ENCODE results near the gene C10orf67. TPM values are rescaled to one million over a fixed set of nuclear protein-coding genes. Genes with fewer than 3 reads are reported as not detected.
"Not testable (repeated sequence)": the region's sequence is repeated elsewhere in the genome, so short reads cannot be mapped to it uniquely, and the experiment has no call there.

The C10orf67 gene
- total RNA-seq, 1 donor from 2014 or later = not detected

- no peaks in the 10 kb centered on the region for H3K36me3 ChIP-seq
- no peaks in the 10 kb centered on the region for H3K9me3 ChIP-seq
- no peak for DNase-seq (ENCODE audit: extremely low spot score in 2 of 2)
- no peaks in the 10 kb centered on the region for H3K27me3 ChIP-seq
- no peak overlapping the region for H3K4me3 ChIP-seq
- TF ChIP-seq POLR2A (IDR thresholded peaks at IDR 0.05) (no peak), POLR2AphosphoS5 (IDR thresholded peaks at IDR 0.05; ENCODE audit: insufficient read depth in 1 of 2, low read depth in 1 of 2) (no peak)
- TF ChIP-seq, protein P1, sequence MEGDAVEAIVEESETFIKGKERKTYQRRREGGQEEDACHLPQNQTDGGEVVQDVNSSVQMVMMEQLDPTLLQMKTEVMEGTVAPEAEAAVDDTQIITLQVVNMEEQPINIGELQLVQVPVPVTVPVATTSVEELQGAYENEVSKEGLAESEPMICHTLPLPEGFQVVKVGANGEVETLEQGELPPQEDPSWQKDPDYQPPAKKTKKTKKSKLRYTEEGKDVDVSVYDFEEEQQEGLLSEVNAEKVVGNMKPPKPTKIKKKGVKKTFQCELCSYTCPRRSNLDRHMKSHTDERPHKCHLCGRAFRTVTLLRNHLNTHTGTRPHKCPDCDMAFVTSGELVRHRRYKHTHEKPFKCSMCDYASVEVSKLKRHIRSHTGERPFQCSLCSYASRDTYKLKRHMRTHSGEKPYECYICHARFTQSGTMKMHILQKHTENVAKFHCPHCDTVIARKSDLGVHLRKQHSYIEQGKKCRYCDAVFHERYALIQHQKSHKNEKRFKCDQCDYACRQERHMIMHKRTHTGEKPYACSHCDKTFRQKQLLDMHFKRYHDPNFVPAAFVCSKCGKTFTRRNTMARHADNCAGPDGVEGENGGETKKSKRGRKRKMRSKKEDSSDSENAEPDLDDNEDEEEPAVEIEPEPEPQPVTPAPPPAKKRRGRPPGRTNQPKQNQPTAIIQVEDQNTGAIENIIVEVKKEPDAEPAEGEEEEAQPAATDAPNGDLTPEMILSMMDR (IDR thresholded peaks at IDR 0.05) = no peak
- H3K27ac ChIP-seq = no peak overlapping the region
- intact Hi-C loops (cut with DNase I) = loop anchor here (5.0 kb wide), 1 partner anchor 211 kb away; no protein-coding TSS in a partner anchor
- H3K4me1 ChIP-seq = no peaks in the 10 kb centered on the region
Observed at GRCh38 chr10:23316406-23316805, 28.2 kb downstream of the C10orf67 start.

- Histone ChIP-seq H3K27ac (no peak overlapping the region), H3K36me3 (no peaks in the 10 kb centered on the region), H3K4me3 (no peak overlapping the region), H3K4me1 (peaks cover under 1% of the 10 kb centered on the region), H3K9me3 (no peaks in the 10 kb centered on the region), H3K27me3 (no peaks in the 10 kb centered on the region)
- intact Hi-C loops (cut with DNase I) = loop anchor here (5.0 kb wide), 1 partner anchor 211 kb away; no protein-coding TSS in a partner anchor
- TF ChIP-seq, protein P1 (IDR thresholded peaks at IDR 0.05) = no peak
- TF ChIP-seq POLR2AphosphoS5 (IDR thresholded peaks at IDR 0.05; ENCODE audit: insufficient read depth in 1 of 2, low read depth in 1 of 2) = no peak
- no peak for TF ChIP-seq POLR2A (IDR thresholded peaks at IDR 0.05)
- no peak for DNase-seq (ENCODE audit: extremely low spot score in 2 of 2)
Observed at GRCh38 chr10:23315966-23316365, 28.6 kb downstream of the C10orf67 start.

DNA sequence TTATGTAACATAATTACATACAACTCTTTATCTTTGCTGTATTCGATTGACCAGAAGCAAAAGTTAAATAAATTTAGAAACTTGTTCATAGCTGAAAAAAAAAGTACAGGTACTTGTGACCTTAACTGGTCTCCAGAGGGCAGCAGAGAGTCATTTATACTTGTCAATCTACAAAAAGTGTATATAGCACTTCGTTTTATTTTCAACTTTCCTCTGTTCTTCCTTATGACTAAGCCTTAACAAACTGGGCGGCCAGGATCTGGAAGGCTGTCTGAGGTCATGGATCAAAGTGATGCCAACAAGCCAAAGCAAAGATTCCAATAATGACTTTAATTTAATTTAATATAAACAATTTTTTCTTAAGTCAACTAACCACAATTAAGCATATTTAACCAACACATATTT, 29.8 kb downstream of the C10orf67 start:
- Histone ChIP-seq H3K27ac (no peak overlapping the region), H3K4me1 (peaks cover 8% of the 10 kb centered on the region), H3K27me3 (no peaks in the 10 kb centered on the region), H3K9me3 (no peaks in the 10 kb centered on the region), H3K36me3 (no peaks in the 10 kb centered on the region), H3K4me3 (no peak overlapping the region)
- no peak for DNase-seq (ENCODE audit: extremely low spot score in 2 of 2)
- TF ChIP-seq, protein P1 (IDR thresholded peaks at IDR 0.05) = peak; percentile 42 to 62 (median 60)
- no peak for TF ChIP-seq POLR2AphosphoS5 (IDR thresholded peaks at IDR 0.05; ENCODE audit: insufficient read depth in 1 of 2, low read depth in 1 of 2)
- intact Hi-C loops (cut with DNase I) = loop anchor here (5.0 kb wide), 1 partner anchor 212 kb away; no protein-coding TSS in a partner anchor

DNA sequence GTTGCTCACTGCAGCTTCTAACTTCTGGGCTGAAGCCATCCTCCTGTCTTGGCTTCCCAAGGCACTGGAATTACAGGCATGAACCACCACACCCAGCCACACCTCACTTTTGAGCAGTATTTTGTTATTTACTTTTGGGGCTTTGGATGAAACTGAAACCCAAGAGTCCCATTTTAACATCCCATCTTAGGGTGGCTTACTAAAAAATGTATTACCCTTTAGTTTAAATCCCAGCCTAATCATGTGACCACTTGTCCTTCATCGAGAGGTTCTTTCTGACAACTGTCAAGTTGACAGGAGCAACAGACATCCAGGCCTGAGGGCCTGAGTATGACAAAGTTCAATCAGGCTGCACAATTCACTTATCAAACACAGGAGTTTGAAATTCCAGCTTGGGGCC, 33.6 kb downstream of the C10orf67 start:
- TF ChIP-seq, protein P1 (IDR thresholded peaks at IDR 0.05) = no peak
- no peak for TF ChIP-seq POLR2A (IDR thresholded peaks at IDR 0.05)
- TF ChIP-seq POLR2AphosphoS5 (IDR thresholded peaks at IDR 0.05; ENCODE audit: insufficient read depth in 1 of 2, low read depth in 1 of 2) = no peak
- intact Hi-C loops (cut with DNase I) = no loop called here
- Histone ChIP-seq H3K27me3 (no peaks in the 10 kb centered on the region), H3K27ac (no peak overlapping the region), H3K36me3 (no peaks in the 10 kb centered on the region), H3K9me3 (no peaks in the 10 kb centered on the region), H3K4me3 (no peak overlapping the region), H3K4me1 (peaks cover 8% of the 10 kb centered on the region)
- no peak for DNase-seq (ENCODE audit: extremely low spot score in 2 of 2)

DNA sequence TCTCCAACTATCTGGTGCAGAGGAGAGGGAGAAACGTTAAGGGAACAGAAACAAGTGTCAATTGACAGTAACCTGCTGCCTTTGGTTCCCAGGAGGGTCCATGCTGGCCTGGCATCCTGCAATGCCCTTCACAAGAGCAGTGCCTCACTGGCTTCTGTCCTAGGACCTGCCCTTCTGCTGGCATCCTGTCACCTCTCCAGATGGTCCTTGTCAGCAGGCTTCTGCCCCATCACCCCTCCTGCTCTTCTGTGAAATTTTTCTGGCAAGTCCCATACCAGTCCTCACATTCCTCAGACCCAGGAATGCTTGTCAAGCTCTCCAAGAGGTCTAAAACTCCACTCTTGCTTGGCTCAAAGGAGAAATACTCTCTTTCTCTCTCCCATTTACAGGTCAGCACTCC, 34.2 kb downstream of the C10orf67 start:
- H3K9me3 ChIP-seq = no peaks in the 10 kb centered on the region
- no peak for TF ChIP-seq POLR2AphosphoS5 (IDR thresholded peaks at IDR 0.05; ENCODE audit: insufficient read depth in 1 of 2, low read depth in 1 of 2)
- TF ChIP-seq POLR2A (IDR thresholded peaks at IDR 0.05) = no peak
- TF ChIP-seq, protein P1 (IDR thresholded peaks at IDR 0.05) = no peak
- DNase-seq (ENCODE audit: extremely low spot score in 2 of 2) = no peak
- H3K36me3 ChIP-seq = no peaks in the 10 kb centered on the region
- intact Hi-C loops (cut with DNase I) = no loop called here
- no peak overlapping the region for H3K27ac ChIP-seq
- H3K4me3 ChIP-seq = no peak overlapping the region
- H3K27me3 ChIP-seq = no peaks in the 10 kb centered on the region
- peaks cover 8% of the 10 kb centered on the region for H3K4me1 ChIP-seq

GRCh38 chr10:23299961-23300360, 44.6 kb downstream of the C10orf67 start:
- H3K27ac ChIP-seq; H3K4me1 ChIP-seq; H3K27me3 ChIP-seq; intact Hi-C loops (cut with DNase I); H3K4me3 ChIP-seq; DNase-seq (ENCODE audit: extremely low spot score in 2 of 2); H3K36me3 ChIP-seq; H3K9me3 ChIP-seq: not testable (repeated sequence)
